Stimulated activated CD8-positive, alpha-beta memory T cell treated with anti-CD3 and anti-CD28 coated beads, Interleukin-4, amount 100 ng/mL, for 24 hours (primary cell): ENCODE results near the gene IL4R.
"Not testable (repeated sequence)": the region's sequence is repeated elsewhere in the genome, so short reads cannot be mapped to it uniquely, and the experiment has no call there.

ENCODE experiments used
- DNase-seq: peaks from one replicate; pipeline ENCODE4 v3.0.0-alpha.2; 2020; ENCODE audit warnings: low read depth

Gene IL4R

DNA sequence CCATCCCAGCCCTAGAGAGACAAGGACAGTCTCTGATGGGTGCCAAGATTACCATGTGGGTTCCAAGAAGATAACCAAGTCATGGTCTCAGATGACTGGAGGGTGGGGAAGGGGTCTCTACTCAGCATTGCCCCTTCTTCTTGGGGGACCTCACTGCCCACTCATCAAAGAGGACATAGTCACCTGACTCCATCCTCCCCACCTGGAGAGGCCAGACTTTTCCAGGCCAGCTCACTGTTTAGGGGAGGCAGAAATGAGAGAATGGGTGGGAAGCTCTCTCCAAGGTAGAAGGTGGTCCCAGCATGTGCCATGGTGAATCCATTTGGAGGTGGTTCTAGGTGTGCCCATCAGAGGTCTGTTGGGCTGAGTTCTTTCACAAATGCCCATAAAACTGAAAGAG lies 67.5 kb downstream of the IL4R start:
- DNase-seq = no peak

- no peak for DNase-seq
Observed at GRCh38 chr16:27381974-27382855, 68.4 kb downstream of the IL4R start.

- DNase-seq = no peak
Observed at GRCh38 chr16:27383556-27384243, 69.9 kb downstream of the IL4R start.

DNA sequence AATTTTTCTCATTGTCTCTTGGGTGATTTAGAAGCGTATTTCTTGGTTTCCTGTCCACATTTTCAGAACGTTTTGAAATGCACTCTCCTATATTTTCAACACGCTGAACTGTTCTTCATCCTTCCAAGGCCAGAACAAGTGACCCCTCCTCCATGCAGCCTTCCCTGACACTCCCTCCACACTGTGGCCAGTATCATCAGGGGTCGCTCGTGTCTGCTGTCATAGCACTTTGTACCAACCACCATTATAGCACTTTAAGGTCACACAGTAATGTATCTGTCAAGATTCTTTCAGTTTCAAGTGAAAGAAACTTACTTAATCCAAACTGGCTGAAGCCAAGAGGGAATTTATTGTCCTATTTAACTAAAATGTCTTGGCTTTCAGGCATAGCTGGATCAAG lies 70.7 kb downstream of the IL4R start:
- DNase-seq = no peak

GRCh38 chr16:27385398-27385797 lies 71.6 kb downstream of the IL4R start:
- DNase-seq = no peak

DNA sequence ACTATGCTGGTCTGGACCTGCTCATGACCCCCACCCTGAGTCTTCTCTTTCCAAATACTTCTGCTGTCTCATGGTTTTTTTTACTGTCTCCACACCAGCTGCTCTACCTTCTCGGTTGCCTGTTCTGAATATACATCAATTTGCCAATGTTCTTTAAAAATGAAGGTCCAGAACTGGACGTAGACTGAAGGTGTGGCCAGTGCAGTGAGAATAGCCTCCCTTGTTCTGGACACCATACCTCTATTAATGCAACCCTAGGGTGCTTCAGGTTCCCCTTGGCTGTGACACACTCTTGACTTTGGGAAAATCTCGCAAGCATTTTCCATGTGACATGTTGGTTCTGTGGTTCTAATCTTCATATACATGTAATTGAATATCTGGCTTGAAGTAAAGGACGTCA lies 72.9 kb downstream of the IL4R start:
- no peak for DNase-seq

DNA sequence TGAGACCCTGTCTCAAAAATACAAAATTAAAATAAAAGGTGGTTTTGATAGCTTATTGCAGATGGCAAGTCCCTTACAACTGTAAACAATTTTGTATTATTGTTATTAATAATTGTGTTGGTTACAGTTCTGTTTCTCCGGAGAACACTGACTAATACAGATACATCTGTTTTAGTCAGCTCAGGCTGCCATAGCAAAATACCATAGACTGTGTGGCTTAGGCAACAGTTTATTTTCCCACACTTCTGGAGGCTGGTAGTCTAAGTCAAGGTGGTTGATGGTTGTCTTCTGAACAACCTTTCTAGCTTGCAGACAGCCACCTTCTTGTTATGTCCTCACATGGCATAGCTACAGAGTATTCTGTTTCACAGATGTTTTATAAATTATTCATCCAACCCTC lies 74.0 kb downstream of the IL4R start:
- no peak for DNase-seq

DNA sequence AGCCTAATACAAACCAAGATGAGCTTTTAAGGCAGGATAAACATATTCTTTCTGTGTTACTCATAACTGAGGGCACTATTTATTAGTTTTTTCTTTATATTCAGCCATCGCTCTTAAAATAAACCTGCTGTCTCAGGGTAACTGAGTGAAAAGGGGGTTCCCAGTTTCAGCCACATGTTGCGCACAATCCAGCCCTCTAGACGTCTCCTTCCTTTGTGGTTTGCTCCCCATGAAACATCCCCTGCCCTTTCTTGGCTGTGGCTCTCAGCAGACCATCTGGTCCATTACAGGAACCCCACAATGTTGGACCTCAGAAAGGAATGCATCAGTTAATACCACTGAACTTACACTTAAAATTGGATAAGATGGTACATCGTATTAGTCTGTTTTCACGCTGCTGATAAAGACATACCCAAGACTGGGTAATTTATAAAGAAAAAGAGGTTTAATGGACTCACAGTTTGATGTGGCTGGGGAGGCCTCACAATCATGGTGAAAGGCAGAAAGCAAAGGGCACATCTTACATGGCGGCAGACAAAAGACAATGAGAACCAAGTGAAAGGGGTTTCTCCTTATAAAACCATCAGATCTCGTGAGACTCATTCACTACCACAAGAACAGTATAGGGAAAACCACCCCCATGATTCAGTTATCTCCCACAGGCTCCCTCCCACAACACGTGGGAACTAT lies 75.6 kb downstream of the IL4R start:
- DNase-seq = no peak

DNA sequence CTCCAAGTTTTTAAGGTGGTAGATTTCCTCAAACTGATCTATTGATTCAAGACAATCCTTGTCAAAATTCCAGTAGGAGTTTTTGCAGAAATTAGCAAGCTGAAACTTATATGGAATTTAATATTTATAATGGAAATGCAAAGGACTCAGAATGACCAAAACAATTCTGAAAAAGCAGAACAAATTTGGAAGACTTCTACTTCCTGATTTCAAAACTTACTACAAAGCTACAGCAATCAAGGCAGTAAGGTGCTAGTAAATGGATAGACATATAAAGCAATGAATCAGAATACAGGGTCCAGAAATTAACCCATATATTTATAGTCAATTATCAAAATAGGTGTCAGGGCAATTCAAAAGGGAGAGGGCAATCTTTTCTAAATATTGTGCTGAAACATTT lies 76.4 kb downstream of the IL4R start:
- DNase-seq = no peak

GRCh38 chr16:27392671-27393070 lies 78.9 kb downstream of the IL4R start:
- no peak for DNase-seq

DNA sequence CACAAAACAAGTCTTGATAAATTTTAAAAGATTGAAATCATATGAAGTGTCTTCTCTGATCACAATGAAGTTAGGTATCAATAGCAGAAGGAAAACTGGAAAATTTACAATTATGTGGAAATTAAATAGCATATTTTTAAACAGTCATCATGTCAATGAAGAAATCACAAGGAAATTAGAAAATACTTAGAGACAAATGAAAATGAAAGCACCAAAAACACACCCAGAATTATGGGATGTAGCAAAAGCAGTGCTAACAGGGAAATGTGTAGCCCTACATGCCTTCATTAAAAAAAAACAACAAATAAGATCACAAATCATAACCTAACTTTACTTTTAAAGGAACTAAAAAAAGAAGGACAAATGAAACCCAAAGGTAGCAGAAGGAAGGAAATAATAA lies 80.7 kb downstream of the IL4R start:
- DNase-seq = no peak

DNA sequence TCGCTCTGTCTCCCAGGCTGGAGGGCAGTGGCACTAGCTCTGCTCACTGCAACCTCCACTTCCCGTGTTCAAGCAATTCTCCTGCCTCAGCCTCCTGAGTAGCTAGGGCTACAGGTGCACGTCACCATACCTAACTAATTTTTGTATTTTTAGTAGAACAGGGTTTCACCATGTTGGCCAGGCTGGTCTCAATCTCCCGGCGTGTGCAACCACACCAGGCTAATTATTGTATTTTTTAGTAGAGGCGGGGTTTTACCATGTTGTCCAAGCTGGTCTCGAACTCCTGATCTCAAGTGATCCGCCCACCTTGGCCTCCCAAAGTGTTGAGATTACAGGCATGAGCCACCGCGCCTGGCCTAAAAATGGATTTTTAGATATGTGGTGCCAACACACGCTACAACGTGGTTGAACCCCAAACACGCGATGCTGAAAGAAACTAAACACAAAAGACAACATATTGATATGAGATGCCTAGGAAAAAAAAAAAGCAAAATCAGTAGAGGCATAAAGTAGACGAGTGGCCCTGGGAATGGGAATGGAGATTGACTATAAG lies 84.6 kb downstream of the IL4R start:
- not testable (repeated sequence) for DNase-seq

DNA sequence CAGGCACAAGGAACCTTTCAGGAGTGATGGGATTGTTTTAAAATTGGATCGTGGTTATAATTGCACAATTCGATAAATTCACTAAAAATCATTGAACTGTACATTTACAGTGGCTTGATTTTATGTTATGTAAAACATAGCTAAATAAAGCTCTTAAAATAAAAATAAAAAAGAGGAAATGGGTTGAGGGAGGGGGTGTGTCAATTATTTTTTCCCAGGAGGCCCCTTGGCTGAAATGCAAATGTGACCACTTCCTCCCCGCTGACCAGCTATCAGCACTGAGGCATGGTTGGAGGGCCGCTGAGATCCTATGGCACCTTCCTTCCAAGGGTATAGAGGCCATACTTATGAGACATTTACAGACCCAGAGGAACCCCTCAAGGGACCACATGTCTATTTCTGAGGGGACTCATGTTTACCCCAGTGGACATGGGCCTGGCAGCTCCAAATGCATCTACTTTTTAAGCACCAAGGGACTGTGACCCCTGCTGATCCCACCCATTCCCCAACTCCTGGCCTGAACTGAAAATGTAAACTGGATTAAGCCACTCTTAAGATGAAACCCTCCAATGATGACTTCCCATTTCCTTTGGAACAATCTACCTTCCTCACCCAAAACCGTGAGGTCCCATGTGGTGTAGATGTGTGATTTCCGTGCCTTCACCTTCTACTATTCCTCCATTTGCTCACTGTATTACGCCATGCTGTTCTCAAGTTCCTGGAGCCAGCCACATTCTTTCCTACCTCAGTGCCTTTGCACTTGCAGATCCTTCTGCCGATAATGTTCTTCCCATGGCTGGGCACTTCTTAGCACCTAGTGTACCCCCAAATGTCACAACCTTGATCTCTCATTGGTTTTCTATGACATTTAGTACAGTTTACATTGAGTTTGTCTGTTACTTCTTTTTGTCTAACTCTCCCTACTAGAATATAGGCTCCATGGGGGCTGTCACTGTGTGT lies 85.4 kb downstream of the IL4R start:
- no peak for DNase-seq

GRCh38 chr16:27399969-27400368 lies 86.2 kb downstream of the IL4R start:
- no peak for DNase-seq

- no peak for DNase-seq
Observed at GRCh38 chr16:27400751-27401620, 87.2 kb downstream of the IL4R start.

DNA sequence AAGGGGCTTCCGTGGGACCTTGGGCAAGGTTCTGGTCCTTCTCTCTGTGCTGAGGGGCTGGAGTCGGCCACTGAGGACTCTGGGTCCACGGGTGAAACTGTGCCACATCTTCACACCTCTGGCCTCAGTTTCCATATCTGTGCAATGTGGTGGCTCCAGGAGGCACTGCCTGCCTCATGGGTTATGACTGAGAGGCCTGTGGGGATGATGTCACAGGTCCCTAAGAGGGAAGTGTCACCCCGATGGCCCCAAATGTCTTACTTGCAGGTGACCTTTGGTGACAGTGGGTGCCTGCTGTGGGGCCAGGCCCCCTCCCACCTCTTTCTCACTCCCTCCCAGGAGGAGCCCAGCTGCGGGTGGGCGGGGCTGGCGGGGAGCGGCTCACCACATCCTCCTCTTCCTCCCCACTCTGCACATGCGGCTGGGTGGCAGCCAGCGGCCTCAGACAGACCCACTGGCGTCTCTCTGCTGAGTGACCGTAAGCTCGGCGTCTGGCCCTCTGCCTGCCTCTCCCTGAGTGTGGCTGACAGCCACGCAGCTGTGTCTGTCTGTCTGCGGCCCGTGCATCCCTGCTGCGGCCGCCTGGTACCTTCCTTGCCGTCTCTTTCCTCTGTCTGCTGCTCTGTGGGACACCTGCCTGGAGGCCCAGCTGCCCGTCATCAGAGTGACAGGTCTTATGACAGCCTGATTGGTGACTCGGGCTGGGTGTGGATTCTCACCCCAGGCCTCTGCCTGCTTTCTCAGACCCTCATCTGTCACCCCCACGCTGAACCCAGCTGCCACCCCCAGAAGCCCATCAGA lies 88.2 kb downstream of the IL4R start, which contains the start of gene IL21R:
IL21R (plus strand) TSS at position 407 of the 801 bp plus-strand sequence. CDS start 27,898 bp downstream, outside the sequence.
- peak; percentile 87 for DNase-seq

DNA sequence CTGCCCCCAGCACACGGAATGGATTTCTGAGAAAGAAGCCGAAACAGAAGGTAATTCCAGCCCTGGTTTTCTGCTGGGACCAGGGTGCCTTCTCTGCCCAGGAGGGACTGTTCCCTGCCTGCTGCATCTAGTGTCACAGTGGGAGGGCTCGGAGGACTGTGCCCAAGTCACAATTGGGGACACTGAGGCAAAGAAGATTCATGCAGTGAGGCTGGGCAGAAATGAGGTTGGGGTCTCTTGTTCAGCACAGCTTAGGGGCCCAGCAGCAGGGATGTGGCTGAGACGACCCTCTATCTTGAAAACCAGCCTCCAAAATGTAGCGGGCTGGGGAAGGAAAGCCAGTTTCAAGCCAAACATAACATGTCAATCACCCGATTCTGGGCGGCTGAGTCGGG lies 88.8 kb downstream of the IL4R start:
- no peak for DNase-seq

DNA sequence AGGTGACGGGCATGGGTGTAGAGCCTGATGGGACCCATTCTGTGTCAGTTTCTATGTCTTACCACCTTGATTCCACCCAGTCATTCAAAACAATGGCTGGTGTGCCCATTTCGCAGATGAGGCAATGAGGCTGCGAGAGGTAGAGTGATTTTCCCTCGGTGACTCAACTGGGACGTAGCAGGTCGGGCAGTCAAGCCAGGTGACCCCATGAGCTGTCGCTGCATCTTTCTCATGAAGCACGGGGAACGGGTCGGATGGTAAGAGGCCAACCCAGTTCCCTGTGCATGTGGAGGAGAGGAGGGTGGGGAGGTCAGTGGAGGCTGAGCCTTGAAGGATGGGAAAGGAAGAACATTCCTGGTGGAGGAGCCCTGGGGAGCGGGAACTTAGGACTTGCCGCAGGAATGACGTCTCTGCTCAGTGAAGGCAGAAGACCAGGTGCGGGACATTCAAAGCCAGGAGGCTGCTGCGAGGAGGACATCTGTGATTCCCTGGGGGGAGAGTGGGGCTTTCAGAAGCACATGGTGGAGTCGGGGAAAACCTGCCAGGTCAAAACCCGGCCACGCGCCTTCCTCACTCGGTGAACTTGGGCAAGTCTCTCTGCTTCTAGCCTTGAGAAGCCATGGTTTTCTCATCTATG lies 89.3 kb downstream of the IL4R start:
- DNase-seq = no peak

DNA sequence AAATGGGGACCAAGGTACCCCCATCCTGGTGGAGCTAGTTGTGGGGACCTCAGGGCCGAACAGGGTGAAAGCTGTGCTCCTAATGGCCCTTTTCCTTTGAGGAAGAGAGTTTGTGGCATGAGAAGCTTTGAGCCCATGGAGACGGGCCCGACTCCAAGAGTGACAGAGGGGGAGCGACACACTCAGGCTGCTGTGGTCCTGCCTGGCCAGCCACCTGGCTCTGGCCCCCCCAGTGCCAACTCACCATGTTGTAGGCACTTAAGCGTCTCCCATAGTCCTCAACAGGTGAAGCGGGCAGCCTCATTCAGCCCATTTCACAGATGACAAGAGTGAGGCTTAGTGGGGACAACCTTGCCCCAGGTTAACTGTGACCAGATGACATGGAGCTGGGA lies 89.8 kb downstream of the IL4R start:
- DNase-seq = no peak
